ENCODE measurements around the gene XRCC6.

- TF ChIP-seq ZNF274 (IDR thresholded peaks at IDR 0.05; ENCODE audit: low read depth, low read length), result no peak
- TF ChIP-seq SUZ12 (IDR thresholded peaks at IDR 0.05; ENCODE audit: extremely low read depth, insufficient read depth, insufficient read length), result no peak
Measured at GRCh38 chr22:41576877-41577276, 44.2 kb upstream of the XRCC6 start.

Measured in NT2/D1 (cell line).